ENCODE data around the gene HSD11B1. TPM values are rescaled to one million over a fixed set of nuclear protein-coding genes. Genes with fewer than 3 reads are reported as not detected.

Gene HSD11B1
- total RNA-seq, 2 donors from 2014 or later: 3.7 to 17.2 TPM

DNA sequence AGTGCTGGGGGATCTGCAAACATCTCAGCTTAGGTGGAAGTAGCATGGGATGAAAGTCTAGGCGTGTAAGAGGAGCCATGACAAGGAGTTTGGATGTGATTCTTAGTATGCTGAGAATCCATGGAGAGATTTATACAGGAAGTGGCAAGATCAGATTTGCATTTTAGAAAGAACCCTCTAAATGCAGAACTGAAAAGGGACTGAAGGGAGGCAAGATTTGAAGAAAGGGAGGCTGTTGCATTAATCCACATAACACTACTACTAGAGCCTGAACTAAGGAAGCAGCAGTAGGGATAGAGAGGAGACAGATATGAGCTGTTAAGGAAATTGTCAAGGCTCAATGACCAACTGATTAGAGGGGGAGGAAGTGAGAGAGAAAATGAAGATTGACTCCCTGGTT is 69.9 kb downstream of the HSD11B1 start:
- Histone ChIP-seq H3K27ac (no peak overlapping the region), H3K27me3 (no peaks in the 10 kb centered on the region), H3K4me3 (no peak overlapping the region), H3K36me3 (no peaks in the 10 kb centered on the region), H3K4me1 (peaks cover 0 to 13% of the 10 kb centered on the region in 2 donors), H3K9me3 (no peaks in the 10 kb centered on the region)
- TF ChIP-seq, protein P1, sequence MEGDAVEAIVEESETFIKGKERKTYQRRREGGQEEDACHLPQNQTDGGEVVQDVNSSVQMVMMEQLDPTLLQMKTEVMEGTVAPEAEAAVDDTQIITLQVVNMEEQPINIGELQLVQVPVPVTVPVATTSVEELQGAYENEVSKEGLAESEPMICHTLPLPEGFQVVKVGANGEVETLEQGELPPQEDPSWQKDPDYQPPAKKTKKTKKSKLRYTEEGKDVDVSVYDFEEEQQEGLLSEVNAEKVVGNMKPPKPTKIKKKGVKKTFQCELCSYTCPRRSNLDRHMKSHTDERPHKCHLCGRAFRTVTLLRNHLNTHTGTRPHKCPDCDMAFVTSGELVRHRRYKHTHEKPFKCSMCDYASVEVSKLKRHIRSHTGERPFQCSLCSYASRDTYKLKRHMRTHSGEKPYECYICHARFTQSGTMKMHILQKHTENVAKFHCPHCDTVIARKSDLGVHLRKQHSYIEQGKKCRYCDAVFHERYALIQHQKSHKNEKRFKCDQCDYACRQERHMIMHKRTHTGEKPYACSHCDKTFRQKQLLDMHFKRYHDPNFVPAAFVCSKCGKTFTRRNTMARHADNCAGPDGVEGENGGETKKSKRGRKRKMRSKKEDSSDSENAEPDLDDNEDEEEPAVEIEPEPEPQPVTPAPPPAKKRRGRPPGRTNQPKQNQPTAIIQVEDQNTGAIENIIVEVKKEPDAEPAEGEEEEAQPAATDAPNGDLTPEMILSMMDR (IDR thresholded peaks at IDR 0.05): no peak
- DNase-seq (ENCODE audit: low spot score): no peak

DNA sequence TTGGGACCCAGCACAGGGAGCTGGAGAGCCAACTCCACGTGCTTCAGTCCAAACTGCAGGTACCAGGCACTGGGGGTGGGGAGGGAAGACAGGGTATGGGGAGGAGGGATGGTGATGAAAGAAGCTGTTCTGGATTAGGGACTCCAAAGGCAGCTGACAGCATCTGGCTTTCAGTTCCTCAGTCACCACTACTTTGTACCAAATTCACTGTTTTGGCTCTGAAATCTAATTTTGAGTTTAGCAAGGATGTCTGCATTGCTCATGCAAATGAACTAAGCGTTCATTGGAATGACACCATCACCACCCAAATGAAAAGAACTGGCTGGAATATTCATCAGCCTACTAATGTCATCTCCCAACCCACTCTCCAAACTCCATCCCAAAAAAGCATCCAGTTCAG is 71.0 kb downstream of the HSD11B1 start:
- Histone ChIP-seq H3K36me3 (no peaks in the 10 kb centered on the region), H3K4me3 (no peak overlapping the region), H3K27ac (no peak overlapping the region), H3K4me1 (peaks cover 0 to 2% of the 10 kb centered on the region in 2 donors), H3K9me3 (no peaks in the 10 kb centered on the region), H3K27me3 (no peaks in the 10 kb centered on the region)
- no peak for DNase-seq (ENCODE audit: low spot score)
- TF ChIP-seq, protein P1 (IDR thresholded peaks at IDR 0.05): no peak

DNA sequence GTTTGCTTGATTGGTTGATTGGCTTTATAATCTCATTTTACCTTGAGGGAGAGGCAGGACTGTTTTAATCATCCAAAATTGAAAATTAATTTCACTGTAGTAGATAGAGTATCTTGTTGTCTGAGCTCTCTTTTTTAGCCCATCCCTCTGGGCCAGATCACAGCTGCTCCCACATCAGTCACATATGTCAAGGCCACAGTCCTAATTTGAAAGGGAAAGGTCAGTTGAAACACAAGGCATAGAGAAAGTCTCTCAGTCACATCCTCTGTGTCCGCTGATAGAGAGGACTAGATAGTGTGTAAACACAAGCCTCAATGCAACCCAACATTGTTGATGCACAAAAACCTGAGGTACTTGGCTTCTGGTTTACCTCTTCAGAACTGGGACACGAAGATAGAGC is 72.9 kb downstream of the HSD11B1 start:
- no peak for DNase-seq (ENCODE audit: low spot score)
- H3K36me3 ChIP-seq: no peaks in the 10 kb centered on the region
- H3K9me3 ChIP-seq: no peaks in the 10 kb centered on the region
- no peak overlapping the region for H3K27ac ChIP-seq
- TF ChIP-seq, protein P1 (IDR thresholded peaks at IDR 0.05): no peak
- H3K27me3 ChIP-seq: no peaks in the 10 kb centered on the region
- no peaks in the 10 kb centered on the region for H3K4me1 ChIP-seq
- no peak overlapping the region for H3K4me3 ChIP-seq

DNA sequence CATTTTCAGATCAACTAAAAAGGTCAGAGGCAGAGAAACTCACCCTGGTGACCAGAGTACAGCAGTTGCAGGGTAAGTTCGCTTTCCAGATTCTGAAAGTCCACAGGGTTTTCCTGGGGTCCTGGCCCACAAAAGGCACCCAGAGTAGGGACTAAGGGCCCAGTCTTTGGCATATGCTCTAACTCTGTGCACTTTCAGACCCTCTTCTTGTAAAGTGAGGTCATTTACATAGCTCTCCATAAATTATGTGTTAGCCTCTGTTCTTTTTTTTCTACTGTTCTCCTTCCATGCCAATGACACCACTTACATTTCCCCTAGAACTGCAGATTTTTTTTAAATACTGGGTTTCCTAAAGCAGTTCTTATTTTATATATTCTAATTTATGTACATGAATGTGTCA is 73.5 kb downstream of the HSD11B1 start:
- H3K36me3 ChIP-seq: no peaks in the 10 kb centered on the region

DNA sequence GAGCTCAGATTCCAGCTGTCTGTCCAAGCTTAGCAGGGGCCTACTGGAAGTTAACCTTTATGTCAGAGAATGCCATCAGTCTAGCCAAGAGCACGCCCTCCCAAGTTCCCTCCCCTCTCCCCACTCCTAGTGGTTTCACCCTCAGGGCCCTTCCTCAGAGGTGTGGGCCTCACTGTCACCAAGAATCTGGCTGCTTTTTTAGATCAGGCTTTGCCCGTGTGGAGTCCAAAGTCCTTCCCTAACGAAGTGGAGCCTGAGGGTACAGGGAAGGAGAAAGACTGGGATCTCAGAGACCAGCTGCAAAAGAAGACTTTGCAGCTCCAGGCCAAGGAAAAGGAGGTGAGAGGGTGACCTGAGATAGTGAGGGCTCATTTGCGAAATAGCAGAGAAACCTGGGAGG is 75.6 kb downstream of the HSD11B1 start:
- no peak overlapping the region for H3K4me3 ChIP-seq
- no peaks in the 10 kb centered on the region for H3K36me3 ChIP-seq
- no peak overlapping the region for H3K27ac ChIP-seq
- no peaks in the 10 kb centered on the region for H3K9me3 ChIP-seq
- H3K4me1 ChIP-seq: peaks cover 0 to 17% of the 10 kb centered on the region in 2 donors
- no peaks in the 10 kb centered on the region for H3K27me3 ChIP-seq
- TF ChIP-seq, protein P1 (IDR thresholded peaks at IDR 0.05): no peak
- no peak for DNase-seq (ENCODE audit: low spot score)

More for the DNA sequence above, 73.5 kb downstream of the HSD11B1 start:
- DNase-seq (ENCODE audit: low spot score): no peak
- H3K4me3 ChIP-seq: no peak overlapping the region
- H3K4me1 ChIP-seq: peaks cover 0 to 2% of the 10 kb centered on the region in 2 donors
- TF ChIP-seq, protein P1 (IDR thresholded peaks at IDR 0.05): no peak
- H3K27ac ChIP-seq: no peak overlapping the region
- no peaks in the 10 kb centered on the region for H3K9me3 ChIP-seq
- no peaks in the 10 kb centered on the region for H3K27me3 ChIP-seq

DNA sequence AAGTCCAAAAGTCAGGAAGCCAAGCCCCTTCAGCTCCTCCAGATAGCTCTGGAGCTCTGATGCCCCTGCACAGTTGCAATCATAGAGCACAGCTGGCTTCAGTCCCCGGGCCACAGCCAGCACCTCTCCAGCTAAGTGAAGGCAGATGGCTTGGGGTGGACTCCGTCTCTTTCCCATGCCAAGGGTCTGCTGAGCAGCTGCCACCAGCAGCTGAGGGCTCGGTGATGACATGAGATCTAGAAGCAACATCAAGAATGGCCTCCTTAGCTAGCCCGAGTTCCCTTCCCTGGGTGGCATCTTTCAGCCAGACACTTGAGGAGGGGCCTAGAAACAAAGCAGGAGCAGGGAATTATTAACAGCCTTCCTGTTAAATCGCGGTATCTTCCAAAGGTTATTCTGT is 78.7 kb downstream of the HSD11B1 start:
- no peak for DNase-seq (ENCODE audit: low spot score)
- Histone ChIP-seq H3K36me3 (no peaks in the 10 kb centered on the region), H3K4me1 (peaks cover 0 to 40% of the 10 kb centered on the region in 2 donors), H3K27me3 (no peaks in the 10 kb centered on the region), H3K27ac (no peak overlapping the region), H3K9me3 (no peaks in the 10 kb centered on the region), H3K4me3 (peak overlapping the region in 1 of 2 donors; percentile 70)
- TF ChIP-seq, protein P1 (IDR thresholded peaks at IDR 0.05): no peak

Data from right atrium auricular region (tissue), 2 donors.